Inferior parietal cortex (tissue), 1 donor: Measurements from ENCODE around the gene CHCHD5.
"Not testable (repeated sequence)": the region's sequence is repeated elsewhere in the genome, so short reads cannot be mapped to it uniquely, and the experiment has no call there.

ENCODE experiments used
- DNase-seq: peaks from one replicate; pipeline ENCODE4 v3.0.0-alpha.2; 2016; ENCODE audit errors: extremely low spot score

The CHCHD5 gene, protein sequence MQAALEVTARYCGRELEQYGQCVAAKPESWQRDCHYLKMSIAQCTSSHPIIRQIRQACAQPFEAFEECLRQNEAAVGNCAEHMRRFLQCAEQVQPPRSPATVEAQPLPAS

DNA sequence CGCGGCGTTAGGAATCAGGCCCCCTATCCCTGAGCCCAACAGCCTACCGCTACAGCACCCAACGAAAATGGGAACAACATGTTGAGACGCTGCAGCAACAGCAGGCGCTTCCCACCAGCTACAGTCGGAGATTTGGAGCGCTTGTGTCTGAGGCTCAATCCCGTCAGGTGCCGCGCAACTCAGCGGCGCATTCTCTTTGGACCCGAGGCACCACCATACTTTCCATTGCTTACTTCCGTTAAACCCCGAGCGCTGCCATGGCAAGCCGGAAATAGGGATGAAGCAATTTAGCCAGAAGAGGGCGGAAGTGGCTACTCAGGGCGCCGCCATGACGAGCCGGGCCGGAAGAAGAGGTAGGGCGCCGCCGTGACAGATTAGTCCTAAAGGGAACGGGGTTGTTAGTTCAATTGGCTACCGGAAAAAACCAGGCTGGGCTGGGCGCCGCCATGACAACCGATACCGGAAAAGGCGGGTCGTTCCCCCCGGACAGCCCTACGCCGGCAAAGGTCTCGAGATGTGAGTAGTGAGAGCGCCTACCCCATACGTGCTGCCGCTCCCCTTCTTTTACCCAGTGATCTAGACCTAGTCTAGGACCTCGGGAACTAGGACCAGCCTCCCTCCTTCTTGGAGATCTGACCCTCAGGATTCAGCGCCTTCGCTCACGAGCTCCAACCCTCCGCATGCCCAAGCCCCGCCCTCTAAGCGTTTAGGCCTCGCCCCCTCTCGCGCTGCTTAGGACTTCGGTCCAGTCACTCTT, at the start of gene CHCHD5:
CHCHD5 (plus strand) TSS at position 476 of the 757 bp plus-strand sequence; CDS start at position 515, 39 bp downstream.
- peak; percentile 98 for DNase-seq

DNA sequence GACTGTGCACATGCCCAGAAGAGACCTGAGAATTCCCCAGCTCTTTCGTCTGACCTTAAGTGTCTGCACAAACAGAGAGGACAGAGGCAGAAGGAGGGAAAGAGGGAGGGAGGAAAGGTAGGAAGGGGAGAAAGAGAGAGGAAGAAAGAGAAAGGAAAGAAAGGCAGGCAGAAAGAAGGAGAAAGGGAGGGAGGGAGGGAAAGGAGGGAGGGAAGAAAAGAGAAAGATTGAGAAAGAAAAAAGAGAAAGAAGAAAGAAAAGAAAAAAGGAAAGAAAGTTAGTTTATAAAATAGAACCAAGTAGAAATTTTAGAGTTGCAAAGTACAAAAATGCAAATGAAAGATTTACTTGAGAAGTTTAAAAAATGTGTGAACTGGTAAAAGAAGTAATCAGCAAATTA, 49.6 kb upstream of the CHCHD5 start:
- no peak for DNase-seq

DNA sequence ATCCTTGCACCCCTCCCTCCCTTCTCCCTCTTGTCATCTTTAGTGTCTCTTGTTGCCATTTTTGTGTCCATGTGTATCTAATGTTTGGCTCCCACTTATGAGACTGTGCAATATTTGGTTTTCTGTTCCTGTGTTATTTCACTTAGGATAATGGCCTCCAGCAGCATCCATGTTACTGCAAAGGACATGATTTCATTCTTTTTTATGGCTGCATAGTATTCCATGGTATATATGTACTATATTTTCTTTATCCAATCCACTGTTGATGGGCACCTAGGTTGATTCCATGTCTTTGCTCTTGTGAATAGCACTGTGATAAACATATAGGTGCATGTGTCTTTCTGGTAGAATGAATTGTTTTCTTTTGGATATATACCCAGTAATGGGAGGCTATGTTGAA, 47.7 kb upstream of the CHCHD5 start:
- DNase-seq = not testable (repeated sequence)

DNA sequence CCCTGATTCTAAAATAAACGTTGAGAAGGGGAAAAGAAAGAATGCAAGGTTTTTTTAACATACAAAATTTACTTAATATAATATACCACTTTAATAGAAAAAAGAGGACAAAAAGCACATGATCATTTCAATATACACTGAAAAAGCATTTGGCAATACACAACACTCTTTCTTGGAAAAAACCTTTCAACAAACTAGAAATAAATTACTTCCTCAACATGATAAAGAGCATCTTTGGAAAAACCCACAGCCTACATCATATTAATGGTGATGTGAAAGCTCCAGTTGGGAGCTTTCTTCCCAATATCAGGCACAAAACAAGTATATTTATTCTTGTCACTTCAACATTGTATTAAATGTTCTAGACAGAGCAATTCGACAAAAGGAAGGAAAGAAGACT, 45.1 kb upstream of the CHCHD5 start:
- no peak for DNase-seq

DNA sequence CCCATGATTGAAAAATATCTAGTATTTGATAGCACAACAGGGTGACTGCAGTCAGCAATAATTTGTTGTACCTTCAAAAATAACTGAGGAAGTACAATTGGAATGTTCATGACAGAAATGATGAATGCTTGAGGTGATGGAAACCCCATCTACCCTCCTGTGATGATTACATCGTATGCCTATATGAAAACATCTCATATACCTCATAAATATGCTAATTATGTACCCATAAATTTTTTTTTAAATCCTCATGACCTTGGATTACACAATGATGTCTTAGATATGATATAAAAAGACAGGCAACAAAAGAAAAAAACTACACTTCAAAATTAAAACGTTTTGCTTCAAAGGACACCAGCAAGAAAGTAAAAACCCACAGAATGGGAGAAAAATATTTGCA, 43.5 kb upstream of the CHCHD5 start:
- no peak for DNase-seq

DNA sequence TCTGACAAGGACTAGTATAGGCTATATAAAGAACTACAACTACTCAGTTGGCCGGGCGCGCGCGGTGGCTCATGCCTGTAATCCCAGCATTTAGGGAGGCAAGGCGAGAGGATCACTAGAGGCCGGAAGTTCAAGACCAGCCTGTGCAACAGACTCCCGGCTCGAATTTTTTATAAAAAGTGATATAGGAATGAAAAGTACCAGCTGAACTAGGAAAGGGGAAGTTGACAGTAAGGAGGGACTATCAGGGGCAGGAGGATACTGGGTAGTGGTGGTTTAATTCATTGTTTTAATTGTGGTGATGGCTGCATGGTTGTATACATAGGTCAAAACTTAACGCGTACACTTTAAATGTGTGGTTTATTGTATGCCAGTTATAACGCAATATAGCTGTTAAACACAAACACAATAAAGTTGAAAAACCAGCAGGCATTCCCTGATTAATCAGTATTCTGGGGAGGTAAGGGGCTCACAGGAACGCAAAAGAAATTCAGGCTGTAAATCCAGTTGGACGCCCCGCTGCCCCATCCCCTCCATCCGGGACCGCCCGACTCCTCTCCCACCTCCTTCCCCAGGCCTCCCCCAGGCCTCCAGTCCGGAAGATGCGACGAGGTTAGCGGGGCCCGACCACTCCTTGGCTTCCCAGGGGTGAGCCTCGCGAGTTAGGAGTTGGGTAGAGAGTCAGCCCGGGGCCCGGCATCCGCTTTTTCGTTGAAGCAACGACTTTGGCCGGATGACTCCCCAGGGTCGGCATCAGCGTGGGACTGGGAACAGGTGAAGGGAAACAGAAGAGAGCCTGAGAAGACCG, 42.9 kb upstream of the CHCHD5 start:
- no peak for DNase-seq

DNA sequence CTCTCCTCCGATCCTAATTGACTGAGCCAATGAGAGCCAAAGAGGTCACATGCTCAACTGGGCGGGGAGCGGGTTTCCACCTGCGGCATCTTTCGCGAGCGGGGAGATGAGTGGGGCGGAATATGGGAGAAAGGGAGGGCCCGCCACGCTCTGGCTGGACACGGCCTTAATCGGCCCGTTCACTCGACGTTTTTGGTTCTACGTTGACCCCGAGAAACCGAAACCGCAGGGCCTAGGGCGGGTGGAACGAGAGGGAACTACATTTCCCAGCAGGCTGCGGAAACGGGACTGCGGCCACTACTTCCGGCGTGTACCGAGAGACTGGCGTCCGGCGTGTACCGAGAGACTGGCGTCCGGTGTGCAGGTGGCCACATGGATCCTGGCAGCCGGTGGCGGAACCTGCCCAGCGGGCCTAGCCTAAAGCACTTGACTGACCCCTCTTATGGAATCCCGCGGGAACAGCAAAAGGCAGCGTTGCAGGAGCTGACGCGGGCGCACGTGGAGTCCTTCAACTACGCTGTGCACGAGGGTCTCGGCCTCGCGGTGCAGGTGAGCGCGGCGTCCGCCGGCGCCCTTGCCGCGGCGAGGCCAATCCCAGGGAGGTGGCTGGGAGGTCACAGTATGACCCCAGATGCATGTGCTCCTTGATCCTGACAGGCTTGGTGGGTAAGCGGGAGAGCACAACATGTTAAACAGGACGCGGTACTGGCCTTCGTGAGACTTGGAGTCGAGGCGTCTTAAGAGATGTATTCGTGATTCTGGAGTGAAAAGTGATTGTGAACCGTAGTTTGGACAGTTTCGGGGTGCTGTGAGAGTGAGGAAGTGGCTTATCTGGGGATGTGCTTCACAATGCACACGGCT, 42.1 kb upstream of the CHCHD5 start, which contains the start of gene POLR1B:
POLR1B (plus strand) TSS at position 343 of the 861 bp plus-strand sequence; CDS start at position 373, 30 bp downstream.
- DNase-seq = peak; percentile 91

DNA sequence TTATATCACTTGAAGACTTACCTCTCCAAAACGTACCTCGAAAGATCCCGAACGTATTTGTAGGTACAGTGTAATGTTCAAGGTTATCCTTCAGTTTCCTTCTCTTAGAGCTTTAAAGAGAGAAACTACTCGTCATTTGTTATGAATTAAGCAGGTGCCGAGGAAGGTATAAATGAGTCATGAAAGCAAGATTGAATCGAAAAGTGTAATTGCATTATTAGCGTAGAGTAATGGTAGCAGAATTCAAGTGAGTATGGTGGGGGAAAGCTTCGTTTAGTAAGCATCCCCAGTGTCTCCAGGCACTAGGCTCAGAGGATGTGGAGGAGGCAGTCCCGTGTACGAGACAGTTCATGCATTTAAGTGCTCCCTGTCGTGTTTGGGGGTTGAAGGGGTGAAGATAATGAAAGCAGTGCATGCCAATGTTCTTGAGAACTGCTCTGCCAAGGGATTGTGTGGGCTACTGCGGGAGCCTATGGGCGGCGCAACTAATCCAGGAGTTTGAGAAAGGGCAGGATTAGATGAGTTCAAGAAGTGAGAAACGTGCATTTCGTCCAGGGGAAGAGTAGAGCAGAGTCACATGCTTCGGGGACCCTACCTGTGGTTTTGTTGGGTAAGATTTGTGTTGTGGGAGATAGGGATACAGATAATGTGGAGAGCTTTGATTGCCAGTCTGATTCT, 41.3 kb upstream of the CHCHD5 start:
- DNase-seq = peak; percentile 22

DNA sequence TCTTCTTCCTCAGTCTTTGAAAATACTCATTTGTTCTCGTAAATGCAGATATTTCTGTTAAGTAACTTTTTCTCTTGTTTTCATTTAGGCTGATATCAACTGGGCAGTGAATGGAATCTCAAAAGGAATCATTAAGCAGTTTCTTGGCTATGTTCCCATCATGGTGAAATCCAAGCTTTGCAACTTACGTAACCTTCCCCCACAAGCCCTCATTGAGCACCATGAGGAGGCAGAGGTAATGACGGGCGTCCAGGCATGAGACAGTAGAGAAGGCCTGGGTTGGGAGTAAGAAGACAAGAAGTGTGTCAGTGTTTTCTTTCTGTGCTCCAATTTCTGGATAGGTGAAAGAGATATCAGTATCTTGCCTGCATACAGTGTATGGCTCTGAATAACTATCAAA, 37.1 kb upstream of the CHCHD5 start:
- DNase-seq = no peak

DNA sequence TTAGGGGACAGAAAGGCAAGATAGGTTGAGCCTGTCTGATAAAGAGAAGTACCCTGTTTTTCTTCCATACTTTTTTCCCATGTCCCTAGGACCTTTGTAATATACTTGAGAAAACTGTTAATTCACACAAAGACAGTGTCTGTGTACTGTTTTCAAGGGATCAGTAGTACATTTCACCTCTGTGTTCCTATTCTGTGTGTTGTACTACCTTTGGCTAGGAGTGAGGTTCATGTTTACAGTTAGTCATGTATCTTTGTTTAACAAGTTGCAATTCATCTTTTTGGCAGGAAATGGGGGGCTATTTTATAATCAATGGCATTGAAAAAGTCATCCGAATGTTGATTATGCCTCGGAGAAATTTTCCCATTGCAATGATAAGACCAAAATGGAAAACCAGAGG, 35.4 kb upstream of the CHCHD5 start:
- no peak for DNase-seq

DNA sequence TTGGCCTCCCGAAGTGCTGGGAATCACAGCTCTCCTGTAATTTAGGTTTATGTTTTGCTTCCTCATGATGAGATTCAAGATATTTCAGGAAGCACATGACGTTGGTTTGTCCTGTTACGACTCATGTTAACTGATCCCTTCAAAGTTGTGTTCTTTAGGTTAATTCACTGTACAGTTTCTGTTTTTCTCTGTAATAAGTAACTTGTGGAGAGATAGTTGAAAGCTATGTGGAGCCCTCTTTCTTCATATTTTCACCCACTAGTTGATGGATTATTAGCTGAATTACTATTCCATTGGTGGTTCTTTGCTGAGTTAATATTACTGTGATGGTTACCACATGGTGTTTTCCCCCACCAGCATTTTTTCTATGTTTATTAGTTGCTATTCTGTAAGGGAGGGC, 18.3 kb upstream of the CHCHD5 start:
- DNase-seq = no peak

DNA sequence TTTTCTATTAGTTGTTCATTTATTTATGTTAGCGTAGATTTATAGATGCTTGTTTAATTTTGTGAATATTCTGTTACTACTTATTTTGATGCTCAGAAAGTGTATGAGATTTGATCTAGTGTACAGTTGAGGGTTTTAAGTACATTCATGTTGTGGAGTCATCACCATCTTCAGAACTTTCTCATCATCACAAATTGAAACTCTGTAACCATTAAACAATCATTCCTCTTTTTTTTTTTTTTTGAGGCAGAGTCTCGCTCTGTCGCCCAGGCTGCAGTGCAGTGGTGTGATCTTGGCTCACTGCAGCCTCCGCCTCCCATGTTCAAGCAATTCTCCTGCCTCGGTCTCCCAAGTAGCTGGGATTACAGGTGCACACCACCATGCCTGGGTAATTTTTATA, 17.9 kb upstream of the CHCHD5 start:
- not testable (repeated sequence) for DNase-seq

DNA sequence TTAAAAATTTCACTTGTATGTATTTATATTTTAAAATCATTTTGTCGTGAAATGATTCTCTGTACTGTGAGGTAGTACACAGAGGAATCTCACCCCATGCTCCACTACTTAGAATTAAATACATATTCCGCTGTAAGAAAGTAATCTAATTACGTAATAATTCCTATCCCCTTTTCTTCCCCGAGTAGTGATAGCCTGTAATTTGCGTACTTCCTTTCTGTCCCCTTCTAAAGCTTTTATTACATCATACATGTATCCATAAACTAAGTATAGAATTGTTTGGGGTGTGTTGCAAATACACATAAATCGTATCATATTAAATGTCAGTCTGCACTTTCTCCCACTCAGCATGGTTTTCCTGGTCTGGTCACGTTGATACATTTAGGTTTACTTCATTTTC, 12.4 kb upstream of the CHCHD5 start:
- no peak for DNase-seq

DNA sequence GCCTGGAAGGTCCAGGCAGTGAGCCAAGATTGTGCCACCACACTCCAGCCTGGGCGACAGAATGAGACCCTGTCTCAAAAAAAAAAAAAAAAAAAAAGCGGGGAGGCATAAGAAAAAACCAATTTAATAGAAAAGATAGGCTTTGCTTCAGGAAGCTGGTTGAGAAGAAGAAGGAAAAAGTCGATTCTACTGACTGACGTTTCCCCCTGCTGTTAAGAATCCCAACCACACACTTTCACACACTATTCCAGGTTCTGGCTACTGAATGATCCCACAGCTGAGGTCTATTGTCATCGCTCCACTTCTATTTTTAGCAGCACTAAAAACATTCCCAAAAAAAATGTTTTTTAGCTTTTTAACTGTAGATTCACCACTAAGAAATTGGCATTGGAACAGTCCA, 6.7 kb upstream of the CHCHD5 start:
- DNase-seq = no peak

DNA sequence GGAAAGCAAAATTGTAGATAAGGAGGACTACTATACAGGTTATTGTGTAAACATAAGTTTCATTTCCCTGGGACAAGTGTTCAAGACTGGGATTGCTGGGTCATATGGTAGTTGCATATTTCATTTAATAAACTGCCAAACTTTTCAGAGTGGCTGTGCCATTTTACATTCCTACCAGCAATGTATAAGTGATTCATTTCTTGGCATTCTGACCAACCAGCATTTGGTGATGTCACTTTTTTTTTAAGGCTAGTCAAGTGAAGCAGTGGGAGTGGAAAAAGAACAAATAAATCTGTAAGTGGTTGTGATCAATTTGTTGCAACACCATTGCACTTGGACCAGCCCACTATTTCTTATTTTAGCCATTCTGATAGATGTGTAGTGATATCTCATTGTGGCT, 5.2 kb upstream of the CHCHD5 start:
- DNase-seq = peak; percentile 48

DNA sequence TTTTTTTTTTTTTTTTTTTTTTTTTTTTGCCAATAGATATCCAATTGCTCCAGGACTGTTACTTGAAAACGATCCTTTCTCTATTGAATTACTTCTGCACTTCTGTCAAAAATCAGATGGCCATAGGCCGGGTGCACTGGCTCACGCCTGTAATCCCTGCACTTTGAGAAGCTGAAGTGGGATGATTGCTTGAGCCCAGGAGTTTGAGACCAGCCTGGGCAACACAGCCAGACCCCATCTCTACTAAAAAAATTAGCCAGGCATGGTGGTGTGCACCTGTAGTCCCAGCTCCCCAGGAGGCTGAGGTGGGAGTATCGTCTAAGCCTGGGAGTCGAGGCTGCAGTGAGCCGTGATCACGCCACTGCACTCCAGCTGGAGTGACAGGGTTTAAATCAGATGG, 4.3 kb upstream of the CHCHD5 start:
- no peak for DNase-seq

DNA sequence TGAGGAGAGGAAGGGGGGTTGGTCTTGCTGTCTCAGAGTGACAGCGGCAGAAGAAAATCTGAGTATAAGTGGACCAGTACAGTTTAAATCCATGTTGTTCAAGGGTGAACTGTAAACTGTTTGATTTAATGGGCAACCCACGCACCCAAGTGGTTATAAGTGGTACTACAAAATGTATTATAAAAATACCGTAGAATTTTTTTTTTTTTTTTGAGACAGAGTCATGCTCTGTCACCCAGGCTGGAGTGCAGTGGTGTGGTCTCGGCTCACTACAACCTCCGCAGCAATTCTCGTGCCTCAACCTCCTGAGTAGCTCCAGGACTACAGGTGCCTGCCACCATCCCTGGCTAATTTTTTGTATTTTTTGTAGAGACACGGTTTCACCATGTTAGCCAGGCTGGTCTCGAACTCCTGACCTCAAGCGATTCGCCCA, 2.1 kb upstream of the CHCHD5 start:
- peak; percentile 63 for DNase-seq

DNA sequence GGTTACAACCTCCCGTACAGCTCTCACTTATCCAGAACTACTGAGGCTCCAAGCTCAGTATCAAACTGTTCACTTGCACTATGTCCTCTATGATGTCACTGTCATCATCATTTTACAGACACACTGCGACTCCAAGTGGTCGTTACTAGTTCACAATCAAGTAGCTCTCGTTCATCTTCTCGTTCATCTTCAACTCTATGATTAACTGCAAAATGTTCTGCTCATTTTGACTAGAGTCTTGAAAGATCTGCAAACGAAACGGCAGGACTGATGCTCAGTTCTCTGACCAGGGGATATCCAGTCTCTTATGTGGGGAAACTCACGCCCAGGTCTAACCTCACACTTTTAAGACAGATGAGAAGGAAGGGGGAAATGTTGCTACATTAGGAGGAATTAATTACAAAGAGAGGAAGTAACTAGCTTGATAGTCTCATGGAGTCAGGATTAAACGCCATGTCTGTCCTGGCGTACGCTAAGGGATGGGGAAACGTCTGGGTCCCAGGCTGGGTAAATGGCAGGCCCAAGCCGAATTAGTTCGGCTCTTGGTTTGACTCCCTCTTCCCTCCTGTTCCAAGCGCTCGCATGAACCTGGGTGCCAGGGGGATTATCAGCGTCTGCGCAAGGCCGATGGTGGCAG, 794 bp upstream of the CHCHD5 start:
- DNase-seq = peak; percentile 51

DNA sequence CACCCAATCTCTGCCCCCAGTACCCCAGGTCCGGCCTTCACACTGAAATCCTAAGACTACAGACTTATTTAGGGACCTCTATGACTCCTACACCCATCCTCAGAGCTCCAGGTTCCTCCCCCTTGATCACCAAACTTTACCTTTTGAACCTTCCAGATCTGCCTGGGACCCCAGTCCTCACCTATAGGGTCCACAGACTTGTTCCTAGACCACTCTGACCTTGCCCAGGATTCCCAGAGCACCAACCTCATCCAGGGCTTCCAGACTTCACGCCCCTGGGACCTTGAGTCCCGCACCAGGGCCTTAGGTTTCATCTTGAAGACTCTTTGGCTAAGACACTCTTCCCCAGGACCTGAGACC, 462 bp downstream of the CHCHD5 start:
- DNase-seq = no peak

DNA sequence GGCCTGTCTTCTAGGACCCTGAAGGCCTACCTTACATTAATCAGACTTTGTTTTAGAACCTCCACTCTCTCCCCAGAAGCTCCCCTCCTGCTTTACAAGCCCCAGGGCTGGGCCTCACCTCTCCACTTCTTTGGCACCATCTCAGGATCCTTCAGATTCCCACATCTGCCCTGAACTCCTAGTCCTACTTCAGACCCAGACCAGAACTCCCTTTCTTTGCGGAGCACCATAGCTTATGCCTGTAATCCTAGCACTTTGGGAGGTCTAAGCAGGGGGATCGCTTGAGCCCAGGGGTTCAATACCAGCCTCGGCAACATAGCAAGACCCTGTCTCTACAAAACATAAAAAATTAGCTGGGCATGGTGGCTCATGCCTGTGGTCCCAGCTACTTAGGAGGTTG, 991 bp downstream of the CHCHD5 start:
- no peak for DNase-seq
